ENCODE results near the gene IPO4.
"Not testable (repeated sequence)": the region's sequence is repeated elsewhere in the genome, so short reads cannot be mapped to it uniquely, and the experiment has no call there.

The IPO4 gene, protein sequence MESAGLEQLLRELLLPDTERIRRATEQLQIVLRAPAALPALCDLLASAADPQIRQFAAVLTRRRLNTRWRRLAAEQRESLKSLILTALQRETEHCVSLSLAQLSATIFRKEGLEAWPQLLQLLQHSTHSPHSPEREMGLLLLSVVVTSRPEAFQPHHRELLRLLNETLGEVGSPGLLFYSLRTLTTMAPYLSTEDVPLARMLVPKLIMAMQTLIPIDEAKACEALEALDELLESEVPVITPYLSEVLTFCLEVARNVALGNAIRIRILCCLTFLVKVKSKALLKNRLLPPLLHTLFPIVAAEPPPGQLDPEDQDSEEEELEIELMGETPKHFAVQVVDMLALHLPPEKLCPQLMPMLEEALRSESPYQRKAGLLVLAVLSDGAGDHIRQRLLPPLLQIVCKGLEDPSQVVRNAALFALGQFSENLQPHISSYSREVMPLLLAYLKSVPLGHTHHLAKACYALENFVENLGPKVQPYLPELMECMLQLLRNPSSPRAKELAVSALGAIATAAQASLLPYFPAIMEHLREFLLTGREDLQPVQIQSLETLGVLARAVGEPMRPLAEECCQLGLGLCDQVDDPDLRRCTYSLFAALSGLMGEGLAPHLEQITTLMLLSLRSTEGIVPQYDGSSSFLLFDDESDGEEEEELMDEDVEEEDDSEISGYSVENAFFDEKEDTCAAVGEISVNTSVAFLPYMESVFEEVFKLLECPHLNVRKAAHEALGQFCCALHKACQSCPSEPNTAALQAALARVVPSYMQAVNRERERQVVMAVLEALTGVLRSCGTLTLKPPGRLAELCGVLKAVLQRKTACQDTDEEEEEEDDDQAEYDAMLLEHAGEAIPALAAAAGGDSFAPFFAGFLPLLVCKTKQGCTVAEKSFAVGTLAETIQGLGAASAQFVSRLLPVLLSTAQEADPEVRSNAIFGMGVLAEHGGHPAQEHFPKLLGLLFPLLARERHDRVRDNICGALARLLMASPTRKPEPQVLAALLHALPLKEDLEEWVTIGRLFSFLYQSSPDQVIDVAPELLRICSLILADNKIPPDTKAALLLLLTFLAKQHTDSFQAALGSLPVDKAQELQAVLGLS

DNA sequence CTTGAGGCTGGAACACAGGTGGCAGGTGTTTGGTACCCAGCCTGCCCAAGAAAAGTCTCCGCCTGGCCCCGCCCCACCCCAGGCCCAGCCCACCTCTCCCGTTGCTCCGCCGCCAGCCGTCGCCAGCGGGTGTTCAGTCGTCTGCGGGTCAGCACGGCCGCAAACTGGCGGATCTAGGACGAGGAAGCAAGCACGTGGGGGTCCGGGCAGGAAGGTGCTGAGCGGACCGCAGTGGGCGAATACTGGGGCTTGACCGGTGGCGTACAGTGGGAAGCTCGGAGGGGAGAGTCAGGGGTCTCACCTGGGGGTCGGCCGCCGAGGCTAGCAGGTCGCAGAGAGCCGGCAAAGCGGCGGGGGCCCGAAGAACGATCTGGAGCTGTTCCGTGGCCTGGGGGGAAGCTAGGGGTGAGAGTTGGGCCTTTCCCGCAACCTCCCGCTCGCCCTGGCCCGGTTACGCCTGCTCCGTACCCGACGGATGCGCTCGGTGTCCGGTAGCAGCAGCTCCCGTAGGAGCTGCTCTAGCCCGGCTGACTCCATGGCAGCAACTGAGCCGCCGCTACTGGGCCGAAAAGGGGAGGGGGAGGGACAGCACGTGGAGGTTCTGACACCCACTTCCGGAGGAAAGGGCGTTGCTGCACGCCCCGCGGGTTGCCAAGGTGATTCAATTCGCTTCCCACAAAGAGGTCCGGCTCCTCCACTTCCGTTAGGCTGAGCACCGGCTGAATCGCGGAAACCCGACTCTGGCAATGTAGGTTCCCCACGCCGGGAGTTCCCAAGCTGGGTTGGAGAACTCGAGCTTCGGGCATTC, at the start of gene IPO4:
IPO4 (minus strand) TSS at position 566 of the 808 bp plus-strand sequence; CDS start at position 537, 29 bp downstream.
- peak; percentile 96 for DNase-seq

GRCh38 chr14:24238123-24238522, 49.5 kb upstream of the IPO4 start:
- DNase-seq = no peak

- DNase-seq = no peak
These were observed 48.9 kb upstream of the IPO4 start for GRCh38 chr14:24237463-24237955.

- DNase-seq = no peak
These were observed 48.3 kb upstream of the IPO4 start for GRCh38 chr14:24236689-24237462.

- DNase-seq = no peak
These were observed 47.4 kb upstream of the IPO4 start for GRCh38 chr14:24235804-24236688.

DNA sequence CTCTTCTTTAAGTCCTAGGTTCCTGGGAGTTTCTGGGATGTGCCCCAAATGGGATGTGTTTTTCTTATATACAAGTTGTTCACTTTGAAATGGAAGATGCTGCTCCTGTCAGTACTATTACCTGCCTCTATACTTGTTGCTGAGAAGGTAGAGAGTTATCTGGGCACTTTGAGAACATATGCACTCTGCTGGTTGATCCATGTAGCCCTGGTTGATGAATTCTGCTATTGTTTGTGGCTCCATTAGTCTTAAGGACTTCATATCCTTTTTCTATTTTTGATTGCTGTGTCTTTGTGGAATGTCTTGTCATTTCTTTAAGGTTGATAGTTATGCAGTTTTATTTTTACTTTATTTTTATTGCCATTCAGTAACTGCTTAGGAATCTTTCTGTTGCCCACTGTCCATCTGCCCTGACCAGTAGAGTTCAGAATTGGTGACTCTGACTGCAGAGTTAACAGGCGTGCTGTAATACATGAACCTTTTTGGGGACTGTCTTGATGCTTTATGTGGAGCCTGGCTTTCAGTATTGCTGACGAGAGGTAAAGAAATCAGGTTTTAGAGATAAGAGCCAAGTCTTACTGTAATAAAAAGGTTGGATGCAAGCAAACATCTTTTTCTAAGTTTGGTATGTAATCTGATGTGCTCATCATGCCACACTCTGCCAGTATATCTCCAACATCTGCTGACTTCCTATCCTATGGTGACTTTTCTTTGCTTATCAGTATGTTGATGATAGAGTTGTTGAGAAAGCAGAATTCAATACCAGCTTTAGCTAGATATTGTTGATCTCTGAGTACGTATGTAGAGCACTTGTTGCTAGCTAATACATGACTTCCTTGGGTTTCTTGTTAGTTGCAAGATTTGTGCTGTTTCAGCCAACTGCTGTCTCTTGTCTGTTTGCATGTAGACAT, 45.7 kb upstream of the IPO4 start:
- no peak for DNase-seq

DNA sequence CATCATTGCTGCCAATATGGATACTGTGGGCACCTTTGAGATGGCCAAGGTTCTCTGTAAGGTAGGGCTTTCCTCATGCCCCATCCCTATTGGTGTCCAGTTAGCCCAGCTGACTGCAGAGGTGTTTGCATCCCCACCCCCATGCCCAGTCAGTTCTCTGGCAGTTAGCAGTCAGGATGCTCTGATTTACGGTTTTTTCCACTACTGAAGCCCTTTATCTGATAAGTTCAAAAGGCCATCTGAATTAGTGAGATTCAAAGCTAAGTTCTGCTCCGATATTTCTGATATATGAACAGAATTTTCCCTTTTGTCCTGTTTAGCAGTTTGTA, 44.9 kb upstream of the IPO4 start:
- DNase-seq = no peak

GRCh38 chr14:24232645-24233537, 44.3 kb upstream of the IPO4 start, which contains the start of gene GMPR2:
Gene GMPR2 (plus strand): TSS chr14:24232929. CDS start chr14:24233254, 325 bp downstream.
- DNase-seq = peak; percentile 21

DNA sequence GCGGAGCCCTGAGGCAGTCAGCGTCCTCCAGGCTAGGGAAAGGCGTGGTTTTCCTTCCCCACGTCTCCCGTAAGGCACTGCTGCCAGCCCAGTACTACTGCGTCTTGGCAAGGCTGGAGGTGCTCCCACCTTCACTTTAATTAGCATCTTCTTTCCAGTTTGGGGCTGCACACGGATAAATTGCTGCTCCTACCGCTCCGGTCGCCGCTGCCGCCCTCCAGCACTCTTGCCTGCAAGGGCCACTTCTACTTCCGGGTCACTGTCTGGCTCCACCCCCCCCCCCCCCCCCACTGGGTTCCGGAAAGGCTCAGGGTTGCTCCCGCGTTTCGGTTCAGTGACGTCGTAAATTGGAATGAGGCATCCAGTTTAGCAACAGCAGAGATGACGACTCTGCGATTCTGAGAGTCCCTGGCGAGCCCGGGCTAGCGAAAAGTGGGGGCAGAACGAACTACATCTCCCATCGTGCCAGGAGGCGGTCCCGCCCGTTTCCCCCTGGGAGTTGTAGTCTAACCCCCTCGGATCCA, 43.6 kb upstream of the IPO4 start, which contains the start of gene NEDD8:
NEDD8 (minus strand) TSS at position 247 of the 524 bp plus-strand sequence; CDS start at position 147, 100 bp downstream.
- DNase-seq = peak; percentile 99

- no peak for DNase-seq
These were observed 42.9 kb upstream of the IPO4 start for GRCh38 chr14:24231263-24232120.

DNA sequence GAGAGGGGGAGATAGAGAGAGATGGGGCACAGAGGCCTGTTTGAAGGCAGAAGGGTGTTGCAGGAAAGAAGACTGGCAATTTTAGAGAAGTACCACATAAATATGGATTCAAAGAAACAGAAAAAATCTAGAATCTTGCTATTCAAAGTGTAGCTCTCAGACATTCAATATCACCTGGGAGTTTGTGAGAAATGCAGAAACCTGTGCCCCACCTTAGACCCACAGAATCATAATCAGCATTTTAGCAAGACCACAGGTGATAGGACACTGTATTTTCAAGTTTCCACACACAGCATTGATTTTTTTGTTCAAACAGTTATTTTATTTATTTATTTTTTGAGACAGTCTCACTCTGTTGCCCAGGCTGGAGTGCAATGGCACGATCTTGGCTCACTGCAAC, 40.3 kb upstream of the IPO4 start:
- no peak for DNase-seq

DNA sequence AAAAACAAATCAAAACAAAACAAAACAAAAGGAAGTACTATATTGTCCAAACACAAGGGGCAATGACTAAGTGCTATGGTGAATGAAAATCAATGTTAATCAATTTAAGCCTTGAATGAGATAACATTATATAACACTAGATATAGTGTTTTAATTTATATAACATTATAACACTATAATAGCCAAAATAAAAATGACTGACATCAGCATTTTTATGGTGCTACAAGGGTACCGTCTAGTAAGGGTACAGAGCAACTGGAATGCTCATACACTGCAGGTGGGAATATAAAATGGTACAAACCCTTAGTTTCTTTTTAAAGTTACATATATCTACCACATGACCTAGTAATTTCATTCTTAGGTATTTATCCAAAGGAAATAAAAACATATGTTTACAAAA, 37.9 kb upstream of the IPO4 start:
- no peak for DNase-seq

- no peak for DNase-seq
These were observed 36.0 kb upstream of the IPO4 start for GRCh38 chr14:24224618-24225071.

DNA sequence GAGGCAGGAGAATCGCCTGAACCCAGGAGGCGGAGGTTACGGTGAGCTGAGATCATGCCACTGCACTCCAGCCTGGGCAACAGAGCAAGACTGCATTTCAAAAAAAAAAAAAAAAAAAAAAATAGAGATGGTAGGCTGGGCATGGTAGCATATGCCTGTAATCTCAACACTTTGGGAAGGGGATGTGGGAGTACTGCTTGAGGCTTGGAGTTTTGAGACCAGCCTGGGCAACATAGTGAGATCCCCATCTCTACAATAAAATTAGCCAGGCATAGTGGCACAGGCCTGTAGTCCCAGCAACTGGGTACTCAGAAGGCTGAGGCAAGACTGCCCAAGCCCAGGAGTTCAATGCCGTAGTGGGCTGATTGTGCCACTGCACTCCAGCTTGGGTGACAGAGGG, 34.4 kb upstream of the IPO4 start:
- DNase-seq = not testable (repeated sequence)

DNA sequence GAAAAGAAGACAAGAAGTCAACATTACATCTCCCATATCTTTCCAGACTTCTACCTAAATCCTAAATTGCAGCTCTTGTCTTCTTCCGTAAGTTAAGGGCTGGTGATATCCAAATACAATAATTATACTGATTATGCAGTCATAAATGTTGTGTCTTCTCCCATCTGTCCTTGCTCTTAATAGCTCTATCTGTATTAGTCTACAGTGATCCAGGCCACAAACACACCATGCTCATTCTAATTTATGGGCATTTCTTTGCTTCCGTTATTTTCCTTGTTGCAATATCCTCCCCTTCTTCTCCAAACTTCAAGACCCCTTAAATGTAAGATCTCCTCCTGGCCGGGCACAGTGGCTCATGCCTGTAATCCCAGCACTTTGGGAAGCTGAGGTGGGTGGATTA, 30.9 kb upstream of the IPO4 start:
- no peak for DNase-seq

GRCh38 chr14:24219080-24219479, 30.5 kb upstream of the IPO4 start:
- no peak for DNase-seq

DNA sequence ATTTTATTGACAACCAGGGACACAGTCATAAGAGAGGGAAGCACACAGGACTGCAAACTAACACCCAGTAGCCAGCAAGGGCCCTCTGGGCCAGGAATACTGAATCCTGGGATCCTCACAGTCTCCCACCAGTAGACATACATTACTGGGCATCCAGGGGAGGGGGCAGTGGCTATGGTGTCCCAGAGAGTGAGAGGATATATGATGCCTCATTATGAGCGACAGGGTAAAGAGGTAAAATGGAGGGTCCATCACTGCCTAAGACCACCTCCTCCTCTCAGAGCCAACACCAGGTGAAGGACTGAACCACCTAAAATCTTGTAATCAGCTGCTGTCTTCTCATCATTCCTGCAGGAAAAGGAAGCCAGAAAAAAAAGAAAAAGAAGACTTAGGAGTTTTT, 28.3 kb upstream of the IPO4 start:
- not testable (repeated sequence) for DNase-seq
